Measurements from ENCODE around the gene PPP1R14D. TPM values are rescaled to one million over a fixed set of nuclear protein-coding genes. Genes with fewer than 3 reads are reported as not detected.

PPP1R14D gene
- total and polyA plus RNA-seq, 7 donors, result not detected

DNA sequence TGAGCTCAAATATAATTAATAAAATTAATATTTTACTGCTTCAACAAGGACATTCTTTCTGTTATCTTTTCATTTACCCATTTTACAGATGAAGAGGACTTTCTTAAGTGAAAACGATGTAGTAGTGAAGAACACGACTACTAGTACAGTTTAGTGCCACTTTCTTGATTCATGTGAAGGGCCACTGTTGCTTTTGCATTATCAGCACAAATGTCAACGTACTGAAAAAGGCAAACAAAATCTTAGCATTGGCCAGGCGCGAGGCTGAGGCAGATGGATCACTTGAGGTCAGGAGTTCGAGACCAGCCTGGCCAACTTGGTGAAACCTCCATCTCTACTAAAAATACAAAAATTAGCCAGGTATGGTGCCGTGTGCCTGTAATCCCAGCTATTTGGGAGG lies 9.5 kb downstream of the PPP1R14D start:
- intact Hi-C loops (cut with DNase I), result no loop called here
- Histone ChIP-seq H3K36me3 (ENCODE audit: insufficient read depth in 1 of 2, low read depth in 1 of 2) (peaks cover 0 to 12% of the 10 kb centered on the region in 2 donors), H3K4me3 (no peak overlapping the region), H3K4me1 (no peaks in the 10 kb centered on the region), H3K9me3 (no peaks in the 10 kb centered on the region), H3K27me3 (ENCODE audit: insufficient read depth in 3 of 3, low read length in 2 of 3) (no peaks in the 10 kb centered on the region), H3K27ac (no peak overlapping the region)
- ATAC-seq, result no peak
- TF ChIP-seq, protein P1, sequence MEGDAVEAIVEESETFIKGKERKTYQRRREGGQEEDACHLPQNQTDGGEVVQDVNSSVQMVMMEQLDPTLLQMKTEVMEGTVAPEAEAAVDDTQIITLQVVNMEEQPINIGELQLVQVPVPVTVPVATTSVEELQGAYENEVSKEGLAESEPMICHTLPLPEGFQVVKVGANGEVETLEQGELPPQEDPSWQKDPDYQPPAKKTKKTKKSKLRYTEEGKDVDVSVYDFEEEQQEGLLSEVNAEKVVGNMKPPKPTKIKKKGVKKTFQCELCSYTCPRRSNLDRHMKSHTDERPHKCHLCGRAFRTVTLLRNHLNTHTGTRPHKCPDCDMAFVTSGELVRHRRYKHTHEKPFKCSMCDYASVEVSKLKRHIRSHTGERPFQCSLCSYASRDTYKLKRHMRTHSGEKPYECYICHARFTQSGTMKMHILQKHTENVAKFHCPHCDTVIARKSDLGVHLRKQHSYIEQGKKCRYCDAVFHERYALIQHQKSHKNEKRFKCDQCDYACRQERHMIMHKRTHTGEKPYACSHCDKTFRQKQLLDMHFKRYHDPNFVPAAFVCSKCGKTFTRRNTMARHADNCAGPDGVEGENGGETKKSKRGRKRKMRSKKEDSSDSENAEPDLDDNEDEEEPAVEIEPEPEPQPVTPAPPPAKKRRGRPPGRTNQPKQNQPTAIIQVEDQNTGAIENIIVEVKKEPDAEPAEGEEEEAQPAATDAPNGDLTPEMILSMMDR (IDR thresholded peaks at IDR 0.05), result no peak
- no peak for DNase-seq
- 79 to 87% (median 87%) methylated on average over 7 of the region's 7 CpGs for WGBS, 3 donors

DNA sequence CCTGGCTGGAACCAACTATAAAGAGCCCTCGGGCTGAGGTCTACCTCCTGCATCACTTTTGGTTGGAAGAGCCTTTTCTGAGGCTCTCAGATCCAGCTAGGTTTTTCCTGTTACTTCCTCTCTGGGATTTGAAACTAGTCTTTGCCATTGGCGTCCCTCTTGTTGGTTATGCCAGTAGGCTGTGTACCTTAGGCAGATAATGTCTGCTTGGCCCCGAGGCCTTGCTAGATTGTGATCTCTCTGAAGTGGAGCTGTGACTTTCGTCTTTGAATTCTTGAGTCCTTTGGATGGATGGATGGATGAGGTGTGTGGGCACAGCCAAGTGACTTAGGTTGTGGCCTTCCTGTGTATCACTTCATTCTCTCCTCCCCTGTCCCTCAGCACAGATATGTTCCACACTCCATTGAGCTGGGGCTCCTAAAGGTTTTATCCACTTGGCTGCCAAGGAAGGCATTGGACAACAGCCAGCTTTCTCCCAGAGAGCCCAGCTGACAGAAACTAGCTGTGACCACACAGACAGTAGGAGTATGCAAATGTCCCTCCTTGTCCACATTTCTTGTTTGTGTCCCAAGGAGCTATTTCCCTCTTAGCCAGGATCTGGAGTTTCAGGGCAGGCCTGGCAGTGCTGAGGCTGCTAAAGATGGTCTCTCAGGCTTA lies 13.3 kb downstream of the PPP1R14D start:
- Histone ChIP-seq H3K27ac (no peak overlapping the region), H3K27me3 (ENCODE audit: insufficient read depth in 3 of 3, low read length in 2 of 3) (no peaks in the 10 kb centered on the region), H3K4me3 (no peak overlapping the region), H3K36me3 (ENCODE audit: insufficient read depth in 1 of 2, low read depth in 1 of 2) (peaks cover 0 to 42% of the 10 kb centered on the region in 2 donors), H3K4me1 (no peaks in the 10 kb centered on the region), H3K9me3 (no peaks in the 10 kb centered on the region)
- ATAC-seq, result no peak
- TF ChIP-seq, protein P1 (IDR thresholded peaks at IDR 0.05), result no peak
- DNase-seq, result peak in 1 of 2 donors; percentile 12
- WGBS, 3 donors, result 89 to 91% (median 89%) methylated on average over 4 of the region's 4 CpGs
- intact Hi-C loops (cut with DNase I), result no loop called here

DNA sequence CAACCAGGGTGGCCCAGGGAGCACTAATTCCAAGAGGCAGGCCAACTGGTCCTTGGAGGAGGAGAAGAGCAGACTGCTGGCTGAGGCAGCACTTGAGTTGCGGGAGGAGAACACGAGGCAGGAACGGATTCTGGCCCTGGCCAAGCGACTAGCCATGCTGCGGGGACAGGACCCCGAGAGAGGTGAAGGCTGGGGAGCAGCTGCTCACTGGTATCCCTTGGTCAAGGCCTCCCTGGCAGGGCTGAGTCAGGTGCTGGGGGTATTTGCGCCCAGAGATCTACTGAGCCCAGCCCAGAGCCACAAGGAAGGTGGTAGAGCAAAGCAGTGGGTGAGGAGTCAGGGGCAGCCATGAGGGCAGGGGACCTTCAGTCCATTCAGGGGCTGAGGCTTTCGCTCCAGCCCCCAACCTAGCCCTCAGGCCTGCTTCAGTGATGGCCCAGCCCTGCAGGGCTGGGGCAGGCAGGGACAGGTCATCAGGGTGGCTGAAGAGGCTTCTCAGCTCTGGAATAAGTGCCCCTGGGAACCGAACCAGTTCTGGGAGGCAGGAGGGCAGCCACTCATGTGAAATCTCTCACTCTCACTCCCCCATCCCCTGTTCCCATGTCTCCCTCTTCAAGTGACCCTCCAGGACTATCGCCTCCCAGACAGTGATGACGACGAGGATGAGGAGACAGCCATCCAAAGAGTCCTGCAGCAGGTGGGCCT lies 15.6 kb downstream of the PPP1R14D start:
- peaks cover 0 to 50% of the 10 kb centered on the region in 2 donors for H3K36me3 ChIP-seq (ENCODE audit: insufficient read depth in 1 of 2, low read depth in 1 of 2)
- TF ChIP-seq, protein P1 (IDR thresholded peaks at IDR 0.05), result no peak

DNA sequence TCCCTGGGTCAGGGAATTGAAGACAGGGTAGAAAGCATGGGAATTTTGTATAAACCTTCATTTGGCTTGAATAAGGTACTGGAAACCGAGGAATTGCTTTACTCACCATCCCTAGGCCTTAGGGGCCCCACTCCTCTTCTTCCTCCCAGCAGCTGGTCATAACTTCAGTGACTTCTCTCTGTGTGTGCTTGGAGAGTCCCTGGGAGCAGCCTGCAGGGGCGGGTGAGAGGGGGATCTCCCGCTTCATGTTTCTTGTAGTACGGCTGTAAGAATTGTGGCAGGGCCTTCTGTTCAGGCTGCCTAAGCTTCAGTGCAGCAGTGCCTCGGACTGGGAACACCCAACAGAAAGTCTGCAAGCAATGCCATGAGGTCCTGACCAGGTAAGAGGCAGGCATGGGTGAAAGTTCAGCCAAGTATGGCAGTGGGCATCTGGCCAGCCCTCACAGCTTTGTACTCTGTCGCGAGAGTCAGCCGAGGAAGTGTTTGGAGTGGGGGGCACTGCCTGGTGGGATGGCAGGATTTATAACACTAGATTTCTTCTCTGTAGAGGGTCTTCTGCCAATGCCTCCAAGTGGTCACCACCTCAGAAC lies 19.6 kb downstream of the PPP1R14D start:
- intact Hi-C loops (cut with DNase I), result loop anchor here in 1 of 2 donors (10.0 kb wide), 1 partner anchor 54 kb away; the partner anchor contains the start of gene RMDN3
- no peak overlapping the region for H3K4me3 ChIP-seq
- no peaks in the 10 kb centered on the region for H3K27me3 ChIP-seq (ENCODE audit: insufficient read depth in 3 of 3, low read length in 2 of 3)
- no peak for ATAC-seq
- 65 to 85% (median 70%) methylated on average over 8 of the region's 8 CpGs for WGBS, 3 donors
- H3K4me1 ChIP-seq, result peaks cover 14% of the 10 kb centered on the region
- TF ChIP-seq, protein P1 (IDR thresholded peaks at IDR 0.05), result no peak
- DNase-seq, result no peak
- no peaks in the 10 kb centered on the region for H3K9me3 ChIP-seq
- no peak overlapping the region for H3K27ac ChIP-seq
- peaks cover 0 to 37% of the 10 kb centered on the region in 2 donors for H3K36me3 ChIP-seq (ENCODE audit: insufficient read depth in 1 of 2, low read depth in 1 of 2)

More for the DNA sequence above, 15.6 kb downstream of the PPP1R14D start:
- DNase-seq (peak in 1 of 2 donors; percentile 26), ATAC-seq (no peak)
- Histone ChIP-seq H3K27ac (no peak overlapping the region), H3K4me3 (no peak overlapping the region), H3K27me3 (ENCODE audit: insufficient read depth in 3 of 3, low read length in 2 of 3) (no peaks in the 10 kb centered on the region), H3K9me3 (no peaks in the 10 kb centered on the region), H3K4me1 (peaks cover 3% of the 10 kb centered on the region)
- 91 to 95% (median 94%) methylated on average over 12 of the region's 12 CpGs for WGBS, 3 donors
- intact Hi-C loops (cut with DNase I), result loop anchor here in 1 of 2 donors (1.0 kb wide), 1 partner anchor 16 kb away; no protein-coding TSS in a partner anchor

Measured in psoas muscle (tissue), 8 donors.